ENCODE measurements around the gene TRRAP.

TRRAP gene

GRCh38 chr7:99008921-99009530 lies 130.7 kb downstream of the TRRAP start:
- no peak for DNase-seq

DNA sequence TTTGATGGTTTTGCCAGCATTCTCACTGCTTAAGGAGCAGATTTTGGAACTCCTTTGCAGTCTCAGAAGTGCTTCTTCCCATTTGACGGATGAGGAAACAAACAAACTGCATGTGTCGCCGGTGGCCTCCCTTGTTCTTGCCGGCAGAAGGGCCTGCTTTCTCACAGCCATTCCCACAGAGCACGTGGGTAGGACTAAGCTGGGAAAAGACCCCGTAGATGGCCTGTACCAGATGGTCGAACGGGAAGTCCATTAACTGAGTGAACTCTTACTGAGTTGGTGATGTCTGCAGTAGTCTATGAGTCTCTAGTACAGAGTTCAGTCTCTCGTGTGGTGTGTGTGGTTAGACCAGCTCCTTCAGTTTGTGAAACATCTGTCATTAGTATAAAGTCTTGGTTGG lies 131.9 kb downstream of the TRRAP start:
- no peak for DNase-seq

- no peak for DNase-seq
Observed at GRCh38 chr7:99011341-99011705, 133.0 kb downstream of the TRRAP start.

DNA sequence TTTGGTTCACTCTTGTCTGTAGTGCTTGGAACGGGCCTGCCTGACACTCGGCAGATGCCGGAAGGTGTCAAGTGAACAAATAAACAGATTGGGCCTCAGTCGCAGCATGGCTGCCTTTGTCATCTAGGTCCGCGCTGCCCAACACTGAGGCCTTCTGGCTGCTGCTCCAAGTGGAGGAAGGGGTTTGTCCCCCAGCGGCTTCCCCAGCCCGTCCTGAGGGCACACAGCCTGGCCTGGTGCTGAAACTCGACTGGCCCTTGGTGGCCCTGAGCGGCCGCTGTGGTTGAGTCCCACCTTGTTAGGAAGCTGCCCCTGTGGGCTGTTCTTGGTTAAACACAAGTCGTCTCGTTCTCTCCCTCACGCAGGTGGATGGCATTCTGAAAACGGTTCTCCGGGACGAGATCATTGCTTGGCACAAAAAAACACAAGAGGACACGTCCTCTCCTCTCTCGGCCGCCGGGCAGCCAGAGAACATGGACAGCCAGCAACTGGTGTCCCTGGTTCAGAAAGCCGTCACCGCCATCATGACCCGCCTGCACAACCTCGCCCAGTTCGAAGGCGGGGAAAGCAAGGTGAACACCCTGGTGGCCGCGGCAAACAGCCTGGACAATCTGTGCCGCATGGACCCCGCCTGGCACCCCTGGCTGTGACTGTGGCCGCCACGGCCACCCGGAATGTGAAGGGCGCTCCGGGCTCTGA lies 133.5 kb downstream of the TRRAP start:
- no peak for DNase-seq

DNA sequence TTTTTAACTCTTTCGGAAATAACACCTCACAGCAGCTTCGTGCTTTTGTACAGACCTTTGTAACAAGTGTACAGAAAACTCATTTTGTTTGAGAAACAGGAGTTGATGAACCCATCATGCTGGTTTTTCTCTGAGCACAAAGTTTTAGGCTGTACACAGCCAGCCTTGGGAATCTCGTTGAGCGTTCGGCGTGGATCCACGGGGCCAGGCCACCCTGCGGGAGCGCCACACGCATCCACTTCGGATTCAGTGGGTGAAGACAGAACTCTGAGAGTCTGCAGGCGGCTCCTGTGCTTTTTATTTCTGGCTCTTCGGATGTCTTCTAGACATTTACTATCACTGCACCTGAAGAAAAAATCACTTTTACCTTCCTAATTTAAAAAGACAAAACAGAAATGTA lies 134.4 kb downstream of the TRRAP start:
- no peak for DNase-seq

DNA sequence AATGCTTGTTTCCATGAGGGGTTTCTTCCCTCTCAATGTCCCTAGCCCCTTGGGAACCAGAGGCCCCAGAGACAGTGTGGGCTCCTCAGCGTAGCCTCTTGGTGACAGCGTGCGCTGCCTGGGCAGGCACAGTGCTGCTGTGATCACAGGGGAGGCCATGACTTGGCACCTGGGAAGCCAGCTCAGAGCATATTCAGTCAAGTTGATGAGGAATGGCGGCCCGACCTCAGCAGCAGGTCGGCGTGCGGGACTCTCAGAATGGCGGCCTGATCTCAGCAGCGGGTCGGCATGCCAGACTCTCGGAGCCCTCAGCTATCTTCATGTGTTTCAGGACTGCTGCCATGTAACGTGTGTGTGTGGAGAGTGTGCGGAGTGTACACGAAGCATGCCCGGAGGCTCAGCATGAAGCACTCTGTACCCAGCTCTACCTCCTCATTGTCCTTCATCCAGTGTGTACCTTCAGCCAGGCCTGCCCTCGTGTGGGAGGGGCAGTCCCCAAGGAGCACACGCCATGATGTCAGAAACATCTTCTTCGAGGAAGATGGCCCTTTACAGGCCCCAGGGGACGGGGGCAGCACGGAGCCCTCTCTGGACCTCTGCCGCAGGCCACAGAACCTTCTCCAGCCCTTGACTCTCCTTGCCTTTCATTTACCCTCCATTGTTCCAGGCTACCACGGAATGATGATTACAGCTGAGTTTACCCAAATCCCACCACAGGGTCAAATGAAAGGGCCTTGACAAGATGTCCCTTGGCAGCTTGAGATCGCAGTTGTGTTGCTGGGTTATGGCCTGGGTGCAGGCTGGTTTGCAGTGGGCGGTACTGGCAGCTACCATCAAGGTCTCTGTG lies 135.2 kb downstream of the TRRAP start:
- no peak for DNase-seq

DNA sequence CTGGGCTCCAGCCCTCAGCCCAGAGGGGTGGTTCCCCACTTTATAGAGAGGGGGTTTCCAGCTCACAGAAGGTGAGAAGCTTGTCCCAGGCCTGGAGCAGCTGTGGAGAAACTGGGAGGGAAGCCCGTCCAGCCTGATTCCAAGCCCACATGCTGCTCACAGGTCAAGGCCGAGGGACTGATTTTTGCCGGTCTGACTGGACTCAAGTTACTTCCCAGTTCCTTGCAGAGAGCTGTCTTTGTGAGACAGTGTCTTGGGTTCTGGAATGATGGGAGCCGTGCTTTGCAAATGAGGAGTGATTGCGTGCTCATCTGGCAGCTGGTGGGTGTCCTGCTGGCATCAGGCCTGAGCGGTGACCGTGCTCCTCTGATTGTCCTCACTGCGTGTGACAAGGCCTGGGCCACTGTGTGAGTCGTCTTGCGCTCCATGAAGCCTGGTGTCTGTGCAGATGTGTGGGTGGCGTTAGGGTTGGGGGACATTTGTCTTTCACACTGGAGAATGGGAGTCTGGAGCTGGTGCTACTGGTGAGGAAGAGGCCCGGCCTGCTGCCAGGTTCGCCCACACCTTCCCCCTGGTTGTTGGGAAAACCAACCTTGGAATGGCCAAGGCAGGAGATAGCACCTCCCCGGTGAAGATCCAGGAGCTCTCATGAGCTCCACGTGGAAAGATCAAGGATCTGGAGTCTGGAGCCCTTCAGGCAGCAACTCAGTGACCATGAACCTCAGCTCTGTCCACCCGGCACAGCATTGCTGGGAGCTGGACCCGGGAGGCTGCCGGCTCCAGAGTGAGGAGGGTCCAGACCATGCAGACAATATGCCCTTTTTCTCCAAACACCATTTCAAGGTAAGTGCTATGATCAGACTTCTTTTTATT lies 136.0 kb downstream of the TRRAP start:
- DNase-seq, result no peak

DNA sequence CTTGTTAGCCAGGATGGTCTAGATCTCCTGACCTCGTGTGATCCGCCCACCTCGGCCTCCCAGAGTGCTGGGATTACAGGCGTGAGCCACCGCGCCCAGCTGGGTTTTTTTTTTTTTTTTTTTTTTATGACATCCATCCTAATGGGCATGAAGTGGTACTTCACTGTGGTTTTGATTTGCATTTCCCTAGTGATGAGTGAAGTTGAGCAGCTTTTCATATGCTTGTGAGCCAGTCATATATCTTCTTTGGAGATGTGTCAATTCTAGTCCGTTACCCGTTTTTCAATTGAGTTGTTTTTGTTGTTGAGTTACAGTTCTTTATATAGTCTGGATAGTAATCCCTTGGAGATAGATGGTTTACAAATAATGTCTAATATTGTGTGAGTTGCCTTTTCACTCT lies 137.9 kb downstream of the TRRAP start:
- no peak for DNase-seq

GRCh38 chr7:99019523-99020412 lies 141.4 kb downstream of the TRRAP start:
- no peak for DNase-seq

DNA sequence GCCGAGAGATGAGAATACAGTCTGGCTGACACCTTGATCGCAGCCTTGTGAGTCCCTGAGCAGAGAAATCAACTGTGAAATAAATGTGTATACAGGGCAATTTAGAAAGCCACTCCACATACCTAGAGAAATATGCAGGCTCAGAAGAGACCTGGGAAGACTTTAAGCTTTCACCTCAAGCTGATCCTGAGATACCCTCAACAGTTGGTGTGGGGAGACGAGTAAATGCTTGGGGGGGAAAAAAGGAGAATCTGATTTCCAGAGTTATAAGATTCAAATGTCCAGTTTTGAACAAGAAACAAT lies 142.0 kb downstream of the TRRAP start:
- DNase-seq, result no peak

GRCh38 chr7:99021941-99022560 lies 143.7 kb downstream of the TRRAP start:
- no peak for DNase-seq

- no peak for DNase-seq
Observed at GRCh38 chr7:99024066-99024465, 145.7 kb downstream of the TRRAP start.

- DNase-seq, result no peak
Observed at GRCh38 chr7:99027241-99027640, 148.9 kb downstream of the TRRAP start.

DNA sequence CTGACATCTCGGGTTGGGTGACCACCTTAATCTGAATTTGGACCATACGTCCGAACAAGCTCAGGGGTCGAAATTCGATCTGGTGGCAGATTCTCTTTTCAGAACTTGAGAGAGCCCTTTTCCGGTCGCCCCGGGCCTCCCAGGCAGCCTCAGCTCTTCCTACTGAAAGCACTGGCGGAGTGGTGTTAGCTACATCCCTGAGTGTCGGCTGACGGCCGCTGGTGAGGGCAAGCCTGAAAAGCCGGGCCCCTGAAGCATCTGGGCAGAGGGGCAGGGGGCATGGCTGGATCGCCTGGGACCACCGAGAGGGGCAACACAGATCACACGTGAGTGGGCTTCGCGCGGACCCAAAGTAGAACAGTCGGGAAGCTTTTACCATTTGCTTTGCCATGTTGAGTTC lies 149.5 kb downstream of the TRRAP start:
- DNase-seq, result no peak

DNA sequence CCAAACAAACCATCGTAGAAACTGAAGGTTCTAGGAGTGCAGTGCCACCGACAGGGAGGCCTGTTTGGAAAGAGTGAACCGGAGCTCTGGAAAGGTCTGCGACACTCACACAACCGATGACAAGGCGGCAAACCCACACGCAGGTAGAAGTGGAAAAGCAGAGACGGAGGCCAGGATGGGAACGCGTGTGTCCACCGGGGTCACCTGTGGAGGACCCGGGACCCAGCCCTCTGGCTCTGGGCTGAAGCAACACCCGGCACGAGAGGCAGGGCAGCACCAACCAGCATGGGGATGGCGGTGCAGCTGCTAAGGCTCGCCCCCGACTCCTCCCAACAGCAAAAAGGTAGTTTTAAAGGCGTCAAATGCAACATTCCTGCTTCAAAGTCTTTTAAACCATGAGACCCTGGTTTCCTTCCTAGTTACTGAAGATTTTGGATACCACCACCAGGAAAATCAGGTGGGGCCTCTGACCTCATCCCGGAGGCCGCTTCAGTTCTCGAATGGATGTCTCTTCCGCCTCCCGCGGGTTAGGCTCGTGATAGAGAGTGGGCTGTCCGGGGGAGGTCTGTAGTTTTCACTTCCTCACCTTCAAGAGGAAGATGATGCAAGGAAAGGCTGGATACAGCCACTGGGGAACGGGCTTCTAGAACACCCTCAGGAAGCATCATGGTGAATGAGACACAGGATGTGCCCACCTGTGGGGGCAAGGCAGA lies 150.1 kb downstream of the TRRAP start:
- no peak for DNase-seq

DNA sequence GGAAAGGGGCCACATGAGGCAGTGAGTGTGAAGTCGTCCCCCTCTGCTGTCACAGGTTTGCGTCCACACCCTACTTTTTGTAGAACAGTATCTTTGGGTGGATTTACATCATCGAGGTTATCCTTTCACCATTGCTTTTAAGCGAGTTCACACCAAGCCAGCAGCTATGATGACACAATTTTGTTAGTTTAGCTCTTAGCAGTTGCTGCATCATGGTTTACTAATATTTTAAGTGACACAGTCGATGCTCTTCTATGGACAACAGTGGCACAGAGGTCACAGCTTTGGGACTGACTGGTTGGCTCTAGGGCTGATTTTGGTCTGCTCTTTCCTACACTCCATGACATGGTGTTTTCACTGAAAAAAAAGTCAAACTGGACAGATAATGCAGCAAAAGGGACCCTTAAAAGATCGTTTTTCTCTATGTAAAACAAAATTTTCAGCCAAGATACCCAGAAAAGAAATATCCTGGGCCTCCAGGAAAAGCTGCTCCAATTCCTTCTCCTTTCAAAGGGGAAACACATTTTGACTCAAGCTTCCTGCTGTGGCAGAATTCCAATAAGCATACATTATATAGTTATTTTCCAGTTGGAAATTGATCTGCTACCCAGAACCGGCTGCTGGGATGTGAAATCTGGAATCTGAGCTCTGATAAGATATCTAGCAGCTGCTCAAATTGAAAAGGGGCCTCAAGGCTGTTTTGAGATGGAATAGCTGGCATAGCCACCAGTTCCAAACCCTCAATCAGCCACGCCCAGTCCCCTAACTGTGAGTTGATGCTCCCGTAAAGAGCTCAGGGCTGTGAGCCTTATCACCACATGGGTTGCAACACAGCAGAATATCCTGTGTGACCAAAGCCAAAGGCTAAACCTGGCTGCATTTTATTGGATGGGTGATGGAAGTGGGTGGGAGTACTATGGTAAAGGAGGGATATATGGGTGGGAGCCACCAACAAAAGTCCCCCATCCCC lies 151.4 kb downstream of the TRRAP start:
- DNase-seq, result no peak

GRCh38 chr7:99030457-99030856 lies 152.1 kb downstream of the TRRAP start:
- no peak for DNase-seq

- no peak for DNase-seq
Observed at GRCh38 chr7:99030951-99031350, 152.6 kb downstream of the TRRAP start.

- no peak for DNase-seq
Observed at GRCh38 chr7:99031496-99031895, 153.2 kb downstream of the TRRAP start.

- no peak for DNase-seq
Observed at GRCh38 chr7:99032928-99033327, 154.6 kb downstream of the TRRAP start.

All from central memory CD4-positive, alpha-beta T cell (primary cell).